GM23338 (cell line): ENCODE results near the gene KLHDC1. TPM values are rescaled to one million over a fixed set of nuclear protein-coding genes. Genes with fewer than 3 reads are reported as not detected.

Experiments
- ATAC-seq: fragments of 200-7000 bp; cut with Tn5 transposase; 3 replicates; pipeline ENCODE4 v1.9.1; 2020
- DNase-seq: peaks from one replicate; pipeline ENCODE4 v3.0.0-alpha.2; 2015; ENCODE audit warnings: low spot score
- H2AFZ ChIP-seq: fragments of 200-600 bp; sonication (generic); 2 replicates; pipeline ENCODE4 v1.8.0; 2016; ENCODE audit warnings: antibody characterized with exemption, mild to moderate bottlenecking, moderate library complexity
- H3F3A ChIP-seq: fragments of 200-600 bp; sonication (generic); replicated peaks from 2 replicates; pipeline ENCODE4 v1.8.0; 2017; ENCODE audit warnings: antibody characterized with exemption, mixed run types, low read depth
- H3K27ac ChIP-seq: fragments of 200-600 bp; sonication (generic); 2 replicates; pipeline ENCODE4 v1.6.1; 2016; ENCODE audit warnings: low read depth
- H3K27me3 ChIP-seq: fragments of 200-600 bp; sonication (generic); 2 replicates; pipeline ENCODE4 v1.8.0; 2016; ENCODE audit warnings: mild to moderate bottlenecking, mixed run types, moderate library complexity; ENCODE audit not compliant: insufficient read depth
- H3K36me3 ChIP-seq: fragments of 200-600 bp; sonication (generic); 2 replicates; pipeline ENCODE4 v1.8.0; 2016; ENCODE audit warnings: mild to moderate bottlenecking; ENCODE audit not compliant: insufficient read depth
- H3K4me1 ChIP-seq: fragments of 200-600 bp; sonication (generic); 2 replicates; pipeline ENCODE4 v1.8.0; 2016; ENCODE audit warnings: mild to moderate bottlenecking, moderate library complexity; ENCODE audit not compliant: insufficient read depth
- H3K4me2 ChIP-seq: fragments of 200-600 bp; sonication (generic); 2 replicates; pipeline ENCODE4 v1.7.1; 2017; ENCODE audit warnings: mixed run types
- H3K4me3 ChIP-seq: fragments of 200-600 bp; sonication (generic); 2 replicates; pipeline ENCODE4 v1.6.1; 2016; ENCODE audit warnings: mixed run types
- H3K79me2 ChIP-seq: fragments of 200-600 bp; sonication (generic); replicated peaks from 2 replicates; pipeline ENCODE4 v1.8.0; 2017; ENCODE audit warnings: mild to moderate bottlenecking; ENCODE audit not compliant: insufficient read depth
- H3K9me2 ChIP-seq: fragments of 200-600 bp; sonication (generic); 2 replicates; pipeline ENCODE4 v1.8.0; 2017; ENCODE audit not compliant: insufficient read depth
- H4K20me1 ChIP-seq: fragments of 200-600 bp; sonication (generic); replicated peaks from 2 replicates; pipeline ENCODE4 v1.8.0; 2017; ENCODE audit warnings: mild to moderate bottlenecking; ENCODE audit not compliant: insufficient read depth
- H3K27ac Mint-ChIP-seq: 2 replicates; pipeline ENCODE4 v1.8.0; 2020; ENCODE audit warnings: inconsistent platforms, mild to moderate bottlenecking, moderate library complexity, mixed read lengths
- H3K27me3 Mint-ChIP-seq: 3 replicates; pipeline ENCODE4 v1.8.0; 2022; ENCODE audit warnings: low read depth, mild to moderate bottlenecking, moderate library complexity, mixed read lengths, inconsistent platforms; ENCODE audit not compliant: insufficient read depth, poor library complexity
- H3K36me3 Mint-ChIP-seq: 3 replicates; pipeline ENCODE4 v1.8.0; 2021; ENCODE audit warnings: low read depth, mild to moderate bottlenecking, inconsistent platforms, moderate library complexity, mixed read lengths
- H3K4me1 Mint-ChIP-seq: 3 replicates; pipeline ENCODE4 v1.8.0; 2020; ENCODE audit warnings: mild to moderate bottlenecking, inconsistent platforms, mixed read lengths
- H3K4me3 Mint-ChIP-seq: 3 replicates; pipeline ENCODE4 v1.8.0; 2021; ENCODE audit warnings: moderate library complexity, mild to moderate bottlenecking, inconsistent platforms, mixed read lengths
- H3K9me3 Mint-ChIP-seq: 3 replicates; pipeline ENCODE4 v1.8.0; 2020; ENCODE audit warnings: moderate library complexity, mild to moderate bottlenecking, inconsistent platforms, mixed read lengths
- CREB1 ChIP-seq: fragments of 250-450 bp; sonication (Bioruptor Pico); IDR thresholded peaks from 2 replicates; pipeline ENCODE4 v1.5.0; 2020; ENCODE audit warnings: low read depth, mild to moderate bottlenecking, moderate library complexity
- CTCF ChIP-seq, 2 experiments: fragments of 200-600 bp in 1 of 2; sonication (generic) in 1 of 2; conservative IDR thresholded peaks; 2 replicates each; pipeline versions ENCODE4 v1.5.1 to v1.6.1; 2016 to 2017; ENCODE audit warnings: antibody characterized with exemption in 2 of 2, low read depth in 2 of 2, mild to moderate bottlenecking in 2 of 2, moderate library complexity in 1 of 2
- EZH2 ChIP-seq: fragments of 200-600 bp; sonication (generic); IDR thresholded peaks from one replicate; pipeline ENCODE4 v1.8.0; 2017; ENCODE audit warnings: antibody characterized with exemption, mild to moderate bottlenecking, low read depth; ENCODE audit not compliant: unreplicated experiment
- EZH2phosphoT487 ChIP-seq: fragments of 200-600 bp; sonication (generic); IDR thresholded peaks from one replicate; pipeline ENCODE4 v1.8.1; 2018; ENCODE audit warnings: antibody characterized with exemption; ENCODE audit not compliant: unreplicated experiment
- POLR2AphosphoS5 ChIP-seq: IDR thresholded peaks from 2 replicates; pipeline ENCODE4 v1.6.1; 2016; ENCODE audit warnings: antibody characterized with exemption, low read depth
- STAT1 ChIP-seq: IDR thresholded peaks from one replicate; pipeline ENCODE4 v1.6.1; 2016; ENCODE audit warnings: antibody characterized with exemption; ENCODE audit not compliant: unreplicated experiment
- ZNF114 ChIP-seq: fragments of 250-450 bp; sonication (Bioruptor Pico); IDR thresholded peaks from 2 replicates; pipeline ENCODE4 v1.5.0; 2020; ENCODE audit warnings: mild to moderate bottlenecking, moderate library complexity
- ZNF331 ChIP-seq: fragments of 250-450 bp; sonication (Bioruptor Pico); IDR thresholded peaks from 2 replicates; pipeline ENCODE4 v1.5.0; 2020; ENCODE audit warnings: low read depth, mild to moderate bottlenecking, moderate library complexity
- polyA plus RNA-seq: library from polyadenylated mRNA; unstranded; fragments of >200 nt; fragmentation: Nextera tagmentation; extraction: Ambion mirVana; gene quantifications from 2 replicates; pipeline ENCODE4 v1.2.1, GENCODE V29; 2016
- total RNA-seq: library from RNA; depleted of rRNA; stranded (reverse); fragments of >200 nt; shearing (Covaris generic); gene quantifications from 2 replicates; pipeline ENCODE4 v1.2.3, GENCODE V29; 2014
- TF ChIP-seq, protein P1 (sequence below): IDR thresholded peaks from 2 replicates; pipeline ENCODE4 v1.6.1; 2016; ENCODE audit warnings: antibody characterized with exemption
- TF ChIP-seq, protein P2 (sequence below): fragments of 250-450 bp; sonication (Bioruptor Pico); IDR thresholded peaks from 2 replicates; pipeline ENCODE4 v1.5.0; 2020; ENCODE audit warnings: mild to moderate bottlenecking, moderate library complexity

Gene KLHDC1
- total and polyA plus RNA-seq, 2 experiments from 2014 or later: 4.0 TPM; not detected in 1

DNA sequence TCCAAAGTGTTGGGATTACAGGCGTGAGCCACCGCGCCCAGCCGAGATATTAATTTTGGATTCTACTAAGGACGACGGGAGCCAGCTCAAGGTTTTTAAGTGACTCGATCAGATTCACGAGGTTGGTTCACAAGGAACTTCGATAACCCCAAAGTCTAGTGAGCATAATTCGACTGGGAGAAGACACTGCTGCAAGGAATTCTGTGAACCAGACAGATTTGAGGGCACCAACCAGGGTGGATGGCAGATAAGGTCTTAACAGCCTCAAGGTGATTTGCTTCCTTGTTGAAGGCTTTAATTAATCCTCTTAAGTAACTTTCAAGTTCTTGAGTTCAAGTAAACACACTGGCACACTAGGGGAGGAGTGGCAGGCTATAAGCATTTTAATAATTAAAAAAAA, 73.9 kb downstream of the KLHDC1 start:
- Histone ChIP-seq H3K4me1 (peaks cover 17% of the 10 kb centered on the region), H3K36me3 (no peaks in the 10 kb centered on the region), H4K20me1 (no peaks in the 10 kb centered on the region), H3K4me3 (peak overlapping the region; percentile 99), H3F3A (peaks cover 15% of the 10 kb centered on the region; the same call in 1 of the 2 replicates), H3K27me3 (no peaks in the 10 kb centered on the region), H3K9me2 (no peaks in the 10 kb centered on the region), H3K79me2 (peaks cover 31% of the 10 kb centered on the region), H3K27ac (peak overlapping the region; percentile 99), H2AFZ (peak overlapping the region; percentile 96), H3K4me2 (peak overlapping the region; percentile 71)
- no peaks in the 10 kb centered on the region; the same call in 2 of the 3 replicates for H3K9me3 Mint-ChIP-seq
- no peak for ATAC-seq
- H3K27ac Mint-ChIP-seq: peak overlapping the region; percentile 98
- H3K4me1 Mint-ChIP-seq: peaks cover 20% of the 10 kb centered on the region
- H3K4me3 Mint-ChIP-seq: peak overlapping the region; percentile 99
- H3K36me3 Mint-ChIP-seq: peaks cover 4% of the 10 kb centered on the region; the same call in 1 of the 3 replicates
- TF ChIP-seq POLR2AphosphoS5 (no peak), STAT1 (no peak)
- peaks cover 5% of the 10 kb centered on the region for H3K27me3 Mint-ChIP-seq
- no peak for DNase-seq

GRCh38 chr14:49767270-49767570, 74.3 kb downstream of the KLHDC1 start:
- peaks cover 4% of the 10 kb centered on the region; the same call in 1 of the 3 replicates for H3K36me3 Mint-ChIP-seq
- H3K4me1 Mint-ChIP-seq: peaks cover 20% of the 10 kb centered on the region
- H3K4me3 Mint-ChIP-seq: peak overlapping the region; percentile 99
- TF ChIP-seq, protein P1, sequence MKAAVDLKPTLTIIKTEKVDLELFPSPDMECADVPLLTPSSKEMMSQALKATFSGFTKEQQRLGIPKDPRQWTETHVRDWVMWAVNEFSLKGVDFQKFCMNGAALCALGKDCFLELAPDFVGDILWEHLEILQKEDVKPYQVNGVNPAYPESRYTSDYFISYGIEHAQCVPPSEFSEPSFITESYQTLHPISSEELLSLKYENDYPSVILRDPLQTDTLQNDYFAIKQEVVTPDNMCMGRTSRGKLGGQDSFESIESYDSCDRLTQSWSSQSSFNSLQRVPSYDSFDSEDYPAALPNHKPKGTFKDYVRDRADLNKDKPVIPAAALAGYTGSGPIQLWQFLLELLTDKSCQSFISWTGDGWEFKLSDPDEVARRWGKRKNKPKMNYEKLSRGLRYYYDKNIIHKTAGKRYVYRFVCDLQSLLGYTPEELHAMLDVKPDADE: no peak
- TF ChIP-seq EZH2 (no peak), CREB1 (CRISPR knock-in tag) (no peak), STAT1 (no peak), EZH2phosphoT487 (no peak), POLR2AphosphoS5 (no peak; the same call in 1 of the 2 replicates), ZNF114 (CRISPR knock-in tag) (no peak), ZNF331 (CRISPR knock-in tag) (no peak), CTCF (conservative IDR thresholded peaks at IDR 0.05; ENCODE audit: low read depth in 2 of 2) (no peak)
- TF ChIP-seq, protein P2, sequence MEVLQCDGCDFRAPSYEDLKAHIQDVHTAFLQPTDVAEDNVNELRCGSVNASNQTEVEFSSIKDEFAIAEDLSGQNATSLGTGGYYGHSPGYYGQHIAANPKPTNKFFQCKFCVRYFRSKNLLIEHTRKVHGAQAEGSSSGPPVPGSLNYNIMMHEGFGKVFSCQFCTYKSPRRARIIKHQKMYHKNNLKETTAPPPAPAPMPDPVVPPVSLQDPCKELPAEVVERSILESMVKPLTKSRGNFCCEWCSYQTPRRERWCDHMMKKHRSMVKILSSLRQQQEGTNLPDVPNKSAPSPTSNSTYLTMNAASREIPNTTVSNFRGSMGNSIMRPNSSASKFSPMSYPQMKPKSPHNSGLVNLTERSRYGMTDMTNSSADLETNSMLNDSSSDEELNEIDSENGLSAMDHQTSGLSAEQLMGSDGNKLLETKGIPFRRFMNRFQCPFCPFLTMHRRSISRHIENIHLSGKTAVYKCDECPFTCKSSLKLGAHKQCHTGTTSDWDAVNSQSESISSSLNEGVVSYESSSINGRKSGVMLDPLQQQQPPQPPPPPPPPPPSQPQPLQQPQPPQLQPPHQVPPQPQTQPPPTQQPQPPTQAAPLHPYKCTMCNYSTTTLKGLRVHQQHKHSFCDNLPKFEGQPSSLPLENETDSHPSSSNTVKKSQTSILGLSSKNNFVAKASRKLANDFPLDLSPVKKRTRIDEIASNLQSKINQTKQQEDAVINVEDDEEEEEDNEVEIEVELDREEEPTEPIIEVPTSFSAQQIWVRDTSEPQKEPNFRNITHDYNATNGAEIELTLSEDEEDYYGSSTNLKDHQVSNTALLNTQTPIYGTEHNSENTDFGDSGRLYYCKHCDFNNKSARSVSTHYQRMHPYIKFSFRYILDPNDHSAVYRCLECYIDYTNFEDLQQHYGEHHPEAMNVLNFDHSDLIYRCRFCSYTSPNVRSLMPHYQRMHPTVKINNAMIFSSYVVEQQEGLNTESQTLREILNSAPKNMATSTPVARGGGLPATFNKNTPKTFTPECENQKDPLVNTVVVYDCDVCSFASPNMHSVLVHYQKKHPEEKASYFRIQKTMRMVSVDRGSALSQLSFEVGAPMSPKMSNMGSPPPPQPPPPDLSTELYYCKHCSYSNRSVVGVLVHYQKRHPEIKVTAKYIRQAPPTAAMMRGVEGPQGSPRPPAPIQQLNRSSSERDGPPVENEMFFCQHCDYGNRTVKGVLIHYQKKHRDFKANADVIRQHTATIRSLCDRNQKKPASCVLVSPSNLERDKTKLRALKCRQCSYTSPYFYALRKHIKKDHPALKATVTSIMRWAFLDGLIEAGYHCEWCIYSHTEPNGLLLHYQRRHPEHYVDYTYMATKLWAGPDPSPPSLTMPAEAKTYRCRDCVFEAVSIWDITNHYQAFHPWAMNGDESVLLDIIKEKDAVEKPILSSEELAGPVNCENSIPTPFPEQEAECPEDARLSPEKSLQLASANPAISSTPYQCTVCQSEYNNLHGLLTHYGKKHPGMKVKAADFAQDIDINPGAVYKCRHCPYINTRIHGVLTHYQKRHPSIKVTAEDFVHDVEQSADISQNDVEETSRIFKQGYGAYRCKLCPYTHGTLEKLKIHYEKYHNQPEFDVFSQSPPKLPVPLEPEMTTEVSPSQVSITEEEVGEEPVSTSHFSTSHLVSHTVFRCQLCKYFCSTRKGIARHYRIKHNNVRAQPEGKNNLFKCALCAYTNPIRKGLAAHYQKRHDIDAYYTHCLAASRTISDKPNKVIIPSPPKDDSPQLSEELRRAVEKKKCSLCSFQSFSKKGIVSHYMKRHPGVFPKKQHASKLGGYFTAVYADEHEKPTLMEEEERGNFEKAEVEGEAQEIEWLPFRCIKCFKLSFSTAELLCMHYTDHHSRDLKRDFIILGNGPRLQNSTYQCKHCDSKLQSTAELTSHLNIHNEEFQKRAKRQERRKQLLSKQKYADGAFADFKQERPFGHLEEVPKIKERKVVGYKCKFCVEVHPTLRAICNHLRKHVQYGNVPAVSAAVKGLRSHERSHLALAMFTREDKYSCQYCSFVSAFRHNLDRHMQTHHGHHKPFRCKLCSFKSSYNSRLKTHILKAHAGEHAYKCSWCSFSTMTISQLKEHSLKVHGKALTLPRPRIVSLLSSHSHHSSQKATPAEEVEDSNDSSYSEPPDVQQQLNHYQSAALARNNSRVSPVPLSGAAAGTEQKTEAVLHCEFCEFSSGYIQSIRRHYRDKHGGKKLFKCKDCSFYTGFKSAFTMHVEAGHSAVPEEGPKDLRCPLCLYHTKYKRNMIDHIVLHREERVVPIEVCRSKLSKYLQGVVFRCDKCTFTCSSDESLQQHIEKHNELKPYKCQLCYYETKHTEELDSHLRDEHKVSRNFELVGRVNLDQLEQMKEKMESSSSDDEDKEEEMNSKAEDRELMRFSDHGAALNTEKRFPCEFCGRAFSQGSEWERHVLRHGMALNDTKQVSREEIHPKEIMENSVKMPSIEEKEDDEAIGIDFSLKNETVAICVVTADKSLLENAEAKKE (CRISPR knock-in tag): no peak

More at GRCh38 chr14:49767270-49767570, 74.3 kb downstream of the KLHDC1 start:
- Histone ChIP-seq H3K27ac (peak overlapping the region; percentile 99), H2AFZ (peak overlapping the region; percentile 96), H3K27me3 (no peaks in the 10 kb centered on the region), H3K4me3 (peak overlapping the region; percentile 99), H3K79me2 (peaks cover 33% of the 10 kb centered on the region), H3F3A (peaks cover 15% of the 10 kb centered on the region; the same call in 1 of the 2 replicates), H3K9me2 (no peaks in the 10 kb centered on the region), H3K4me1 (peaks cover 17% of the 10 kb centered on the region), H4K20me1 (no peaks in the 10 kb centered on the region), H3K4me2 (peak overlapping the region; percentile 71), H3K36me3 (no peaks in the 10 kb centered on the region)
- DNase-seq (no peak), ATAC-seq (no peak)
- Mint-ChIP-seq H3K27me3 (peaks cover 5% of the 10 kb centered on the region), H3K9me3 (no peaks in the 10 kb centered on the region; the same call in 2 of the 3 replicates), H3K27ac (peak overlapping the region; percentile 98)
